ENCODE data around the gene GNG8. TPM values are rescaled to one million over a fixed set of nuclear protein-coding genes. Genes with fewer than 3 reads are reported as not detected.
A peak's percentile ranks its signal among the peaks of the same experiment; 100 is the strongest.

Gene GNG8
- total RNA-seq, 2 experiments from 2014 or later: 9.5 TPM

GRCh38 chr19:46624958-46625661, 10.9 kb downstream of the GNG8 start, which contains the start of gene PTGIR:
PTGIR (minus strand) TSS chr19:46625089; CDS start chr19:46624225, 864 bp downstream.
- peaks cover 12% of the 10 kb centered on the region for H3K36me3 Mint-ChIP-seq
- DNase-seq: peak; percentile 75
- H3K27ac Mint-ChIP-seq: peak within 1 kb of the TSS; percentile 81
- H3K9me3 Mint-ChIP-seq: no peaks in the 10 kb centered on the region
- no peaks in the 10 kb centered on the region for H3K27me3 Mint-ChIP-seq
- H3K4me3 Mint-ChIP-seq: peak within 1 kb of the TSS; percentile 76
- ChIA-PET CTCF (interaction anchor here (5.0 kb wide), 1 partner anchor 12 kb away, joined by 28 read pairs; no protein-coding TSS in a partner anchor), POLR2A (interaction anchor here (1.0 to 1.4 kb wide), 5 partner anchors 8 to 36 kb away, joined by 3 to 4 read pairs (median 3); partner anchors contain the start of gene DACT3)
- intact Hi-C loops (cut with micrococcal nuclease): loop anchor here (1.0 kb wide), 1 partner anchor 9 kb away; no protein-coding TSS in a partner anchor
- peaks cover 36% of the 10 kb centered on the region for H3K4me1 Mint-ChIP-seq (ENCODE audit: low read depth)

- Mint-ChIP-seq H3K9me3 (no peaks in the 10 kb centered on the region), H3K4me1 (ENCODE audit: low read depth) (peaks cover 47% of the 10 kb centered on the region), H3K36me3 (peaks cover 12% of the 10 kb centered on the region), H3K4me3 (peak overlapping the region; percentile 76), H3K27ac (peak overlapping the region; percentile 81), H3K27me3 (no peaks in the 10 kb centered on the region)
- ChIA-PET POLR2A (interaction anchor here (1.0 to 1.1 kb wide), 3 partner anchors 7 to 21 kb away, joined by 3 to 4 read pairs (median 3); no protein-coding TSS in a partner anchor), CTCF (interaction anchor here (5.0 kb wide), 1 partner anchor 11 kb away, joined by 28 read pairs; no protein-coding TSS in a partner anchor)
- intact Hi-C loops (cut with micrococcal nuclease): no loop called here
- DNase-seq: no peak
Measured at GRCh38 chr19:46623915-46624502, 12.0 kb downstream of the GNG8 start.

GRCh38 chr19:46622118-46622446, 13.9 kb downstream of the GNG8 start:
- peaks cover 12% of the 10 kb centered on the region for H3K36me3 Mint-ChIP-seq
- peaks cover 58% of the 10 kb centered on the region for H3K4me1 Mint-ChIP-seq (ENCODE audit: low read depth)
- intact Hi-C loops (cut with micrococcal nuclease): no loop called here
- peak overlapping the region; percentile 67 for H3K4me3 Mint-ChIP-seq
- DNase-seq: no peak
- H3K9me3 Mint-ChIP-seq: no peaks in the 10 kb centered on the region
- ChIA-PET CTCF (interaction anchor here (1.0 to 13.2 kb wide), 4 partner anchors 9 to 93 kb away, joined by 4 to 319 read pairs (median 16); partner anchors contain the start of gene DACT3), POLR2A (no interaction called here)
- peak overlapping the region; percentile 1 for H3K27ac Mint-ChIP-seq
- no peaks in the 10 kb centered on the region for H3K27me3 Mint-ChIP-seq

- POLR2A ChIA-PET: no interaction called here
- CTCF ChIA-PET: interaction anchor here (2.2 to 13.2 kb wide), 3 partner anchors 8 to 92 kb away, joined by 5 to 319 read pairs (median 28); partner anchors contain the start of gene DACT3
Measured at GRCh38 chr19:46621191-46622117, 14.5 kb downstream of the GNG8 start.

GRCh38 chr19:46620716-46621115, 15.3 kb downstream of the GNG8 start:
- H3K4me1 Mint-ChIP-seq (ENCODE audit: low read depth): peaks cover 68% of the 10 kb centered on the region
- H3K36me3 Mint-ChIP-seq: peaks cover 12% of the 10 kb centered on the region
- intact Hi-C loops (cut with micrococcal nuclease): loop anchor here (1.0 kb wide), 1 partner anchor 14 kb away; no protein-coding TSS in a partner anchor
- peak overlapping the region; percentile 93 for H3K27ac Mint-ChIP-seq
- H3K27me3 Mint-ChIP-seq: no peaks in the 10 kb centered on the region
- ChIA-PET CTCF (interaction anchor here (2.2 to 13.2 kb wide), 2 partner anchors 41 to 92 kb away, joined by 5 to 319 read pairs; partner anchors contain the start of gene DACT3), POLR2A (interaction anchor here (0.7 to 1.2 kb wide), 2 partner anchors 9 to 17 kb away, joined by 3 to 4 read pairs; no protein-coding TSS in a partner anchor)
- DNase-seq: no peak
- no peaks in the 10 kb centered on the region for H3K9me3 Mint-ChIP-seq
- peak overlapping the region; percentile 32 for H3K4me3 Mint-ChIP-seq

More at GRCh38 chr19:46621191-46622117, 14.5 kb downstream of the GNG8 start:
- H3K27ac Mint-ChIP-seq: peak overlapping the region; percentile 93
- H3K36me3 Mint-ChIP-seq: peaks cover 12% of the 10 kb centered on the region
- no peaks in the 10 kb centered on the region for H3K27me3 Mint-ChIP-seq
- intact Hi-C loops (cut with micrococcal nuclease): no loop called here
- peak overlapping the region; percentile 67 for H3K4me3 Mint-ChIP-seq
- peaks cover 64% of the 10 kb centered on the region for H3K4me1 Mint-ChIP-seq (ENCODE audit: low read depth)
- H3K9me3 Mint-ChIP-seq: no peaks in the 10 kb centered on the region
- DNase-seq: peak; percentile 30

- ChIA-PET CTCF (interaction anchor here (0.6 to 13.2 kb wide), 5 partner anchors 10 to 108 kb away, joined by 3 to 319 read pairs (median 5); partner anchors contain the start of gene DACT3), POLR2A (interaction anchor here (0.7 to 1.6 kb wide), 3 partner anchors 9 to 17 kb away, joined by 3 to 4 read pairs (median 3); no protein-coding TSS in a partner anchor)
- DNase-seq: no peak
- no peaks in the 10 kb centered on the region for H3K27me3 Mint-ChIP-seq
- peak overlapping the region; percentile 32 for H3K4me3 Mint-ChIP-seq
- H3K9me3 Mint-ChIP-seq: no peaks in the 10 kb centered on the region
- intact Hi-C loops (cut with micrococcal nuclease): loop anchor here (1.0 kb wide), 1 partner anchor 14 kb away; no protein-coding TSS in a partner anchor
- peaks cover 12% of the 10 kb centered on the region for H3K36me3 Mint-ChIP-seq
- peaks cover 66% of the 10 kb centered on the region for H3K4me1 Mint-ChIP-seq (ENCODE audit: low read depth)
- H3K27ac Mint-ChIP-seq: peak overlapping the region; percentile 93
Measured at GRCh38 chr19:46620267-46620666, 15.7 kb downstream of the GNG8 start.

- POLR2A ChIA-PET: interaction anchor here (1.0 to 3.8 kb wide), 5 partner anchors 13 to 104 kb away, joined by 3 to 26 read pairs (median 4); partner anchors contain the start of genes CALM3 and DACT3
- DNase-seq: peak; percentile 30
- Mint-ChIP-seq H3K36me3 (peaks cover 8% of the 10 kb centered on the region), H3K4me1 (ENCODE audit: low read depth) (peaks cover 63% of the 10 kb centered on the region), H3K27me3 (no peaks in the 10 kb centered on the region), H3K4me3 (peak overlapping the region; percentile 79), H3K9me3 (no peaks in the 10 kb centered on the region), H3K27ac (peak overlapping the region; percentile 93)
- intact Hi-C loops (cut with micrococcal nuclease): no loop called here
- CTCF ChIA-PET: interaction anchor here (2.1 to 13.2 kb wide), 3 partner anchors 17 to 86 kb away, joined by 5 to 319 read pairs (median 17); partner anchors contain the start of genes CALM3 and DACT3
Measured at GRCh38 chr19:46618670-46619231, 17.3 kb downstream of the GNG8 start.

- H3K36me3 Mint-ChIP-seq: peaks cover 8% of the 10 kb centered on the region
- intact Hi-C loops (cut with micrococcal nuclease): loop anchor here (2.0 kb wide), 1 partner anchor 15 kb away; no protein-coding TSS in a partner anchor
- peaks cover 66% of the 10 kb centered on the region for H3K4me1 Mint-ChIP-seq (ENCODE audit: low read depth)
- POLR2A ChIA-PET: interaction anchor here (1.4 to 3.8 kb wide), 3 partner anchors 7 to 44 kb away, joined by 4 to 26 read pairs (median 8); partner anchors contain the start of genes CALM3, DACT3 and PTGIR
- CTCF ChIA-PET: interaction anchor here (0.6 to 13.2 kb wide), 13 partner anchors 9 to 136 kb away, joined by 3 to 319 read pairs (median 5); partner anchors contain the start of genes CALM3 and DACT3
- no peaks in the 10 kb centered on the region for H3K27me3 Mint-ChIP-seq
- no peak overlapping the region for H3K4me3 Mint-ChIP-seq
- H3K27ac Mint-ChIP-seq: peak overlapping the region; percentile 89
- DNase-seq: peak; percentile 31
- H3K9me3 Mint-ChIP-seq: no peaks in the 10 kb centered on the region
Measured at GRCh38 chr19:46617601-46618000, 18.4 kb downstream of the GNG8 start.

- H3K4me1 Mint-ChIP-seq (ENCODE audit: low read depth): peaks cover 67% of the 10 kb centered on the region
- intact Hi-C loops (cut with micrococcal nuclease): loop anchor here (2.0 kb wide), 1 partner anchor 14 kb away; no protein-coding TSS in a partner anchor
- H3K27ac Mint-ChIP-seq: peak overlapping the region; percentile 89
- DNase-seq: peak; percentile 86
- peaks cover 2% of the 10 kb centered on the region for H3K36me3 Mint-ChIP-seq
- no peaks in the 10 kb centered on the region for H3K27me3 Mint-ChIP-seq
- POLR2A ChIA-PET: interaction anchor here (0.7 to 3.8 kb wide), 5 partner anchors 8 to 52 kb away, joined by 3 to 26 read pairs (median 4); partner anchors contain the start of genes CALM3, DACT3 and PTGIR
- no peaks in the 10 kb centered on the region for H3K9me3 Mint-ChIP-seq
- H3K4me3 Mint-ChIP-seq: peak overlapping the region; percentile 63
- CTCF ChIA-PET: interaction anchor here (0.6 to 13.2 kb wide), 16 partner anchors 9 to 204 kb away, joined by 3 to 319 read pairs (median 4); partner anchors contain the start of genes CALM3 and DACT3
Measured at GRCh38 chr19:46616631-46617322, 19.2 kb downstream of the GNG8 start.

GRCh38 chr19:46615966-46616365, 20.0 kb downstream of the GNG8 start:
- no peak overlapping the region for H3K4me3 Mint-ChIP-seq
- H3K27me3 Mint-ChIP-seq: no peaks in the 10 kb centered on the region
- intact Hi-C loops (cut with micrococcal nuclease): loop anchor here (2.0 kb wide), 1 partner anchor 13 kb away; no protein-coding TSS in a partner anchor
- H3K36me3 Mint-ChIP-seq: peaks cover 3% of the 10 kb centered on the region
- no peaks in the 10 kb centered on the region for H3K9me3 Mint-ChIP-seq
- POLR2A ChIA-PET: interaction anchor here (0.9 to 3.8 kb wide), 4 partner anchors 9 to 45 kb away, joined by 3 to 26 read pairs (median 6); partner anchors contain the start of genes CALM3, DACT3 and PTGIR
- DNase-seq: no peak
- CTCF ChIA-PET: interaction anchor here (1.5 to 13.2 kb wide), 4 partner anchors 14 to 46 kb away, joined by 8 to 319 read pairs (median 27); partner anchors contain the start of genes CALM3 and DACT3
- H3K4me1 Mint-ChIP-seq (ENCODE audit: low read depth): peaks cover 69% of the 10 kb centered on the region
- H3K27ac Mint-ChIP-seq: peak overlapping the region; percentile 68
